ENCODE data around the gene SLC6A11.

SLC6A11 gene

GRCh38 chr3:10816019-10816862 is at the start of gene SLC6A11:
SLC6A11 (plus strand) TSS chr3:10816228; CDS start chr3:10816266, 38 bp downstream.
- DNase-seq (ENCODE audit: low read depth in 1 of 2, low spot score in 1 of 2): no peak

GRCh38 chr3:10768708-10769394 is 47.2 kb upstream of the SLC6A11 start:
- DNase-seq (ENCODE audit: low read depth in 1 of 2, low spot score in 1 of 2): no peak

- DNase-seq (ENCODE audit: low read depth in 1 of 2, low spot score in 1 of 2): no peak
These were observed 45.5 kb upstream of the SLC6A11 start for GRCh38 chr3:10770547-10770946.

DNA sequence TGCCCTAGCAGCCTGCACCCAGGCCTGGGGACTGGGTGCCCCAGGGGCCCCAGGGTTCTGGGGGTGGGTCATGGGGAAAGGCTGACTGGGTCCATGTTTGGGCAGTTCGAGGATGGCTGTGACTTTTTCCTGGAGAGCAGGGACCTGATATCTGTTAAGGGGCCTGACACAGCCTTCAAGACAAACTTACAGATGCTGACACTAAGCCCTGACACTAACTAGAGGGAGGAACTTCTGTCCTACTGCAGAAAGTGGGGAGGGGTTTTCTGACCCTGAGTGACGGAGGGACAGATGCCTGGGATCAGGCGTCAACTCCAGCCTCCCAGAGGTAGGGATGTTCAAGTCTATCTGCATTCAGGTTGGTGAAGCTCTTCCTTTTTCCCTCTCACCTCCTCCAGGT is 45.0 kb upstream of the SLC6A11 start:
- no peak for DNase-seq (ENCODE audit: low read depth in 1 of 2, low spot score in 1 of 2)

DNA sequence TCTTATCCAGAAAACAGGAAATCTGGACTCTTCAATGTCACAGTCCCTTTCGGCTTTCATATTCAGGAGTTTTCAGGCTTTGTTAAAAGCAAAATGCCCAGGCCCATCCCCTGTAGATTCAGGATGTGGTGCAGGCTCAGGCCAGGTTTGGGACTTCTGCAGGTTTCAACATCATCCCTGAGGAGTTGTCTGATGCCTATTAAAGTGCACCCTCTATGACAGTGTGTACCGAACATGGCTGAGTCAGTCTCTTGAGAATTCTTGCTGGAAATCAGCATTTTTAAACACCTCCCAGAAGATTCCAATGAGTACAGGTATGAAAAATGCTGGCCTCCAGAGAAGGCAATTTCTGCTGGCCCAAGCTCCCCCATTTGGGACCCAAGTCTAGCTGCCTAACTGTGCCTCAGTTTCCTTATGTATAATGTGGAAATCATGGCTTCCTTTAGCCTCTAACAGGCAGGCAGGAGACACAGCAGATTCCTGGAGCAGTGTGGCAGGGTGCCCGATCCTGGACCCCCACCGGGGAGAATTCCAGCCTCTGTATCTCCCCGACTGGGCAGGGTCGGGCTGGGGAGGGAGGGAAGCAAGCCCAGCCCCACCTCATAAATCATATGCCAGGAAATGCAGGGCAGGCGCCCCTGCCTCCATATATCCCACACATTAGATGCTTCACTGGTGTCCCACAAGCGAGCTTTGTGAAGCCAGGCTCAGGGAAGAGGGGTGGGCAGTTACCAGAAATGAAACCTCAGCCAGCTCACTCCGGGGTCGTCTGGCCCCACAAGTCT is 44.4 kb upstream of the SLC6A11 start:
- DNase-seq (ENCODE audit: low read depth in 1 of 2, low spot score in 1 of 2): no peak

DNA sequence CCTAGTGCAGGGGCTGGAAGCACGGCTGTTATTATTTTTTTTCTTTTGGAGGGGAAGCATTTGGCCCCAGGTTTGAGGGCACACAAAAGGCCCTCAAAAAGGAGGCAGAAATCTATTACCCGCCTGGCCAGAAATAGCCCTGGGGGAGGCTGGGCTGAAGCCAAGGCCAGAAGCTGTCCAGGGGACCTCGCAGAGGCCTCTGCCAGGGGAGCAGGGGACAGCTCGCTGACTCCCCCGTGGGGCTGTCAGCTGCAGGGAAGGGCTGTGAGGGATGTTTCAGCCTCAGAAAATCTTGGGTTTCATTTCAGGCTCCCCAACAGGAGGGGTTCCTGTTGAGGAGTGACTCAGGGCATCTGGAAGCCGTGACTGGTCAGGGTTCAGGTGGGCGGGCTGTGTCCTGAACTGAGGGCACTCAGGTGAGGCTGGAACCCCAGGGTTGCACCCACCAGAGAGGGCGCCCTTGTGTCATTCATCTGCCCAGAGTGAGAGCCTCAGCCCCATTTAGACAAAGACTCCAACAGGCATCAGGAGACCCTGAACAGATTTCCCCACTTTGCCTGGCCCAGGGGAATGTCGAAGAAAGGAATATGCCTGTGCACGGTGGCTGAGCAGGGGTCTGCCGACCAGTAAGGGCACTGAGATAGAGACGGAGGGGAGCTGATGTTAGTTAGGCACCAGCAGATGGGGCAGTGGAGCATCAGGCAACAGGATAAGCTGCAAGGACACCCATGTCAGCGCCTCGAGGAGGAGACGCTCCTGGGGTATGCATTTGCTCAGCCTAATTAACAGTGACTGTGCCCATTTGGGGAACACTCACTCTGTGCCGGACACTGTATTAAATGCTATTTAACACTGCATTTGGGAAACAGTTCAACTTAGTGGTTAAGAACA is 43.5 kb upstream of the SLC6A11 start:
- no peak for DNase-seq (ENCODE audit: low read depth in 1 of 2, low spot score in 1 of 2)

- no peak for DNase-seq (ENCODE audit: low read depth in 1 of 2, low spot score in 1 of 2)
These were observed 41.8 kb upstream of the SLC6A11 start for GRCh38 chr3:10774129-10774670.

- no peak for DNase-seq (ENCODE audit: low read depth in 1 of 2, low spot score in 1 of 2)
These were observed 41.2 kb upstream of the SLC6A11 start for GRCh38 chr3:10774825-10775224.

DNA sequence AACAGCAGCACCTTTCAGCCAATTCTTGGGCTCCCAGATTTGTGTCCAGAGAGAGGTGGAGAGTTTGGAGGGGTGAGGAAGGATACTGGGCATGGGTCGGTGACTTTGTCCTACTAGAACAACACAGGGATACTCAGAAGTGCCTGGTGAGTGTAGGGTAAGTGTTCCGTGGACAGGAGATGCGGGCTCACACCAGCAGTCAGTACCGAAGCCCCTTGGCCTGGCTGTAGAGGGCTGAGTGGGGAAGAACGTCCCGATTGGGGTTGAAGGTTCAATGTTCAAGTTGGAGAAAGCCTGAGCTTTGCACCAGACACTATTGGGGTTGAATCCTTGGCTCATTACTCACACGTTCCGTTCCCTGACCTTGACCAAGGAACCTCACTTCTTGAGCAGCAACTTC is 40.8 kb upstream of the SLC6A11 start:
- no peak for DNase-seq (ENCODE audit: low read depth in 1 of 2, low spot score in 1 of 2)

GRCh38 chr3:10775828-10776227 is 40.2 kb upstream of the SLC6A11 start:
- no peak for DNase-seq (ENCODE audit: low read depth in 1 of 2, low spot score in 1 of 2)

- DNase-seq (ENCODE audit: low read depth in 1 of 2, low spot score in 1 of 2): no peak
These were observed 38.4 kb upstream of the SLC6A11 start for GRCh38 chr3:10777627-10778026.

DNA sequence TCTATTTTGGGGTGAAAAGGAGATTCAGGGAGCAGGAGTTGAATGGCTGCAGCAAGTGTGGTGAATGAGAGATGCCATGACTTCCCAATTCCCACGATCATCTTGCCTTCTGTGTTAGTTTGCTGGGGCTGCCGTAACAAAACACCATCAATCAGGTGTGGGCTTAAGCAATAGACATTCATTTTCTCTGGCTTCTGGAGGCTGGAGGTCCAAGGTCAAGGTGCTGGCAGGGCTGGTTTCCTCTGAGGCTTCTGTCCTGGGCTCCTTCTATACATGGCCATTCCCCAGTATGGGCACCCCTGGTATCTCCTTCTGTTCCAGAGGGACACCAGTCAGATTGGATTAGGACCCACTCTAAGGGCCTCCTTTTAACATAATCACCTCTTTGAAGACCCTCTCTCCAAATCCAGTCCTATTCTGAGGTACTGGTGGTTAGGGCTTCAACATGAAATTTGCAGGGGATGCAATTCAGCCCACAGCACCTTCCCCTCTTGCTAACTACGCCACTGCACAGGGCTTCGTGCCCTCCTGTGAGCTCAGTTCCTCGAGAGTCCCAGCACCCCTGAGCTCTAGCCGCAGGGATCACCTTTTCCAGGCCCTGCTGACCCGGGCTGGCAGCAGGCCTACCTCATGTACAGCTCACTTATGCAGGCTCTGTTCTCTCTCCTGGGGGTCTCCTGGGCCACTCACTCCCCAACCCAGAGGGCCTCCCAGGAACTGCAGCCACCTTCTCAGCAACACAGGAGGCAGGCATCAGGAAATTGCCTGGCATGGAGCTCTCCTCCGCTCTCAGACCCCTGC is 37.3 kb upstream of the SLC6A11 start:
- no peak for DNase-seq (ENCODE audit: low read depth in 1 of 2, low spot score in 1 of 2)

DNA sequence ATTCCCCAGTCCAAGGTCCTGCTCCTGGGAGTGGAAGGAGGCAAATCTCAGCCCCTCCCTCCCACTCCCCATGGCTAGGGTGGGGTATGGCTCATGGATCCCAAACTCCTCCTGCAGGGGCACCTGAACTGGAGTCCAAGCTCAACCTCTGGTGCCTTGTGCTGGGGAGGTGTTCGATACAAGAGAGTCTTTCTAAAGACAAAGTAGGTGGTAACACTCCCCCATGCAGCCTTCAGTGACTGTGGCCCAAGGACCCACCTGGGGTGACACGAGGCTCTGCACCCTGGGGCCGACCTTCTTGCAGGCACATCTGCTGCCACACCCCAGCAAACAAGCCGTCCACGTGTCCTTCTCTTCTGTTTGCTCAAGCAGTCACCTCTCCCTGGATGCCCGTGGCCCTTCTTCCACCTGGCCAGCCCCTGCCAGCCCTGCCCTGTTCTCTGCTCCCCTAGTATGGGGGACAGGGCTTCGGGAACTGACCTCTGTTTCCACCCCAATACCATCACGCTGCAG is 36.7 kb upstream of the SLC6A11 start:
- no peak for DNase-seq (ENCODE audit: low read depth in 1 of 2, low spot score in 1 of 2)

DNA sequence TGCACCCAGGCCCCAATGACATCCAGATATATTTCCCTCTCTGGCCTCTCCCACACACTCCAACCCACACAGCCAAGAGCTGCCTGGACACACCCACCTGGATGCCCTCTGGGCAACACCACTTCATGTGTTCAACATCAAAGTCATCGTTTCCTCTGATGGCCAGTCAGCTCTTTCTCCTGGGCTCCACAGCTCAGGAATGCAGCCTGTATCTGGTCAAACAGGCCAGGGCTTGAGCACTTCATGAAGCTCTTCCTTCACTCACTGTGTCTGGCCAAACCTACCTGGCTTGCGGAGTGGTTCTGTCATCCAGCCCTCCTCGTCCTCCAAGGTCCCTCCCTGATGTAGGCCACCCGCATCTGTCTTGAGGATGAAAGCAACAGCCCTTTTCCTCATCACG is 35.8 kb upstream of the SLC6A11 start:
- DNase-seq (ENCODE audit: low read depth in 1 of 2, low spot score in 1 of 2): no peak

DNA sequence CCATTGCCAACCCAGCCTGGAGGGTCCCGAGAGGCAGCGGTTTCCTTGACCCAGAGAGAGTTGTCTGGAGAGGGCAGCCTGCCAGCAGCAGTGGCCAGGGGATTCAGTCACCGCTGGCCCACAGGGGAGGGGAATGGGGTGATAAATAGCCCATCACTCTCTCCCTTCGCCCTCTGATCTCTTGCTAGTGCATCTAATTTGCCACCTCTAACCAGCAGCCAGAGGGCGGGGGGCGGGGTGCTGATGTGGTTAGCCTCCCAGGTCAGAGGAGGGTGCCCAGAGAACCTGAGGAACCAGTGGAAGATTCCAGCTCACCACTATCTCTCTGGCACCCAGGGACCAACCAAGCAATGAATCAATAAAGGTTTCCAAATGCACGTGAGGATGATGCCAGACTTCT is 35.1 kb upstream of the SLC6A11 start:
- DNase-seq (ENCODE audit: low read depth in 1 of 2, low spot score in 1 of 2): no peak

DNA sequence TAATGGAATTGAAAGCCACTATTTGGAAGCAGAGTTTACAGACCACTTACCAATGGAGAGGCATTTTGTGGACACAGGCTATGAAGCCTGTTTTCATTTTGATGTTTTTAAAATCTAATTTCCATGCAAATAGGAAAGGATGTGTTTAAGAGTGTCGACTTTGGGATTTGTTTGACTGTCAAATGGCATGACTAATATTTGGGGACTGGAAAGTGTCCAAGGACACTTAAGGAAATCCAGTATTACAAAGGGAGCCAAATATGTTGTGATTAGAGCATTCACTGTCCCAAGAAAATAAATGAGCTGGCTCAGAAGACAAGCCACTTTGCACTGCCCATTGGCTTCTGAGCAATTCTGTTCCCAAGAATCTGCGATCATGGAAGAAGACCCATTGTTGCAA is 34.0 kb upstream of the SLC6A11 start:
- DNase-seq (ENCODE audit: low read depth in 1 of 2, low spot score in 1 of 2): no peak

DNA sequence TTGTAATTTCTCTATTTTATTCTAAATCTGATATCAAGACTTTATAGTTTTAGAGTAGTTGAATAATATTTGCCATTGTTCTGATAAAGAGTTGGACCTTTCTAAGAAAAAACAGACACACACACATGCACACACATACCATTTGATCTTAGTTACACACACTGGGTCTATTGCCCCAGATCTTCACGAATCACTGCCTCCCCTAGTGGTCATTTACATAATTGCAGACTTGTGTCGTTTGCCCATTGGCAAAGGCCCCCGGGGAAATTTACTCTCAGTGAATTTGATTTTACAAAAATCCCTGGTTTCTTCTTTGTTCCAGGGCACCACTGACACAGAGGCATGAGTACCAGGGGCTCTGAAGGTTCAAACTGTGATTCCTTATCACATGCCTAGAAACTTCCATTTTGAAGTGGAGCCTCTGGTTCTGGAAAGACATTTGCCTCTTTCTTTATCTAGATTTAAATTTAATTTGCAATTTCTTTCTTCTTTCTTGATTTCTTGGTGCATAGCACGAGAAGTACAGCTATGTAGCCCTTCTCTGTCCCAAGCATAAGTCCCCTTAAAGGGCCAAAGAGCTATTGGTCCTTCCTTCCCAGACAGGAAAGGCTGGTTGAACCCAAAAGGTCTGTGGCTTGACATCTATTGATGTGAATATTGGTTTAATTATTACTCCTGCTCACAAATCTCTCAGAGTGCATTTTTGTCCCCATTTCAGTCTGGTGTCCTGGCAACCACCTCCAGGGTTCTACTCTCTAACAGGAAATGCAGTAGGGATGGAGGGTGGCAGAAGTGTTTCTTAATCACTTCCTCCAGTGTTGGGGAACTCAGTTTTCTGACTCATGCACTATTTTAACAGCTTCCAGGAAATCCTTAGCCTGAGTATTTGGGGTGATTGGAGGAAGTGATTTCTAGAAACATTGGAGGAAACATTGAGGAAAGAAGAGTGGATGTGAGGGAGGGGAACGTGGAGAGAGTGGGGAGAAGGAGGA is 32.4 kb upstream of the SLC6A11 start:
- DNase-seq (ENCODE audit: low read depth in 1 of 2, low spot score in 1 of 2): no peak

DNA sequence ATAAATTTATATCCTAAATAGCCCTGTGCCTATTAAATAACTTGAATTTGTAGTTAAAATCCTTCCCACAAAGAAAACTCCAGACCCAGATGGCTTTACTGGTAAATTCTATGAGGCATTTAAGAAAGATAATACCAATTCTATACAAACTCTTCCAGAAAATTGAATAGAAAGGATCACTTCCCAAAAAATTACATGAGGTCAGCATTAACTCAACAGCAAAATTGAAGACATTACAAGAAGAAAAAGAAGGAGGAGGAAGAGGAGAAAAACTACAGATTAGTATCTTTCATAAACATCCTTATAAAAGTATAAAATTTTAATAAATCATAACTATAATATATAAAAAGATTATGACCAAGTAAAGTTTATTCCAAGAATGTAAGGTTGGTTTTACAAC is 29.4 kb upstream of the SLC6A11 start:
- no peak for DNase-seq (ENCODE audit: low read depth in 1 of 2, low spot score in 1 of 2)

Data from stimulated activated CD4-positive, alpha-beta T cell treated with anti-CD3 and anti-CD28 coated beads, Interleukin-15, amount 100 ng/mL, for 1 hour (primary cell).